HL-60 (cell line): ENCODE measurements around the gene TEDC1.

Source experiments
- DNase-seq, 2 experiments: peaks; one replicate each; pipeline ENCODE4 v3.0.0-alpha.2; 2010 to 2020; ENCODE audit warnings: low read depth in 1 of 2, low spot score in 1 of 2
- H3K27ac ChIP-seq: fragments of 250-450 bp; sonication (Bioruptor Pico); replicated peaks from 2 replicates; pipeline ENCODE4 v1.5.1; 2020; ENCODE audit warnings: mild to moderate bottlenecking, moderate library complexity
- H3K27me3 ChIP-seq: fragments of 250-450 bp; sonication (Bioruptor Pico); 2 replicates; pipeline ENCODE4 v1.5.1; 2021; ENCODE audit warnings: mild to moderate bottlenecking, moderate library complexity; ENCODE audit not compliant: insufficient read depth, poor library complexity, severe bottlenecking
- H3K4me3 ChIP-seq: replicated peaks from 2 replicates; pipeline ENCODE4 v1.5.1; 2011; ENCODE audit warnings: mild to moderate bottlenecking, control low read depth, low read length; ENCODE audit not compliant: insufficient read depth
- CTCF ChIP-seq: IDR thresholded peaks from one replicate; pipeline ENCODE4 v1.5.1; 2011; ENCODE audit warnings: low read length, control low read depth, inconsistent platforms; ENCODE audit not compliant: insufficient read depth
- GABPA ChIP-seq: IDR thresholded peaks from 2 replicates; pipeline ENCODE4 v1.6.1; 2012; ENCODE audit warnings: low read depth
- POLR2AphosphoS5 ChIP-seq: IDR thresholded peaks from 2 replicates; pipeline ENCODE4 v1.6.1; 2012; ENCODE audit warnings: low read depth
- REST ChIP-seq: IDR thresholded peaks from 2 replicates; pipeline ENCODE4 v1.6.1; 2012; ENCODE audit warnings: low read depth; ENCODE audit not compliant: insufficient replicate concordance
- SPI1 ChIP-seq: IDR thresholded peaks from 2 replicates; pipeline ENCODE4 v1.6.1; 2012; ENCODE audit warnings: low read depth, mild to moderate bottlenecking, borderline replicate concordance

TEDC1 gene

GRCh38 chr14:105508601-105509000 is 17.6 kb downstream of the TEDC1 start:
- Histone ChIP-seq H3K4me3 (no peak overlapping the region), H3K27ac (no peak overlapping the region), H3K27me3 (peaks cover 2% of the 10 kb centered on the region)
- no peak for DNase-seq
- TF ChIP-seq GABPA = no peak
- no peak for TF ChIP-seq REST

- no peak overlapping the region for H3K4me3 ChIP-seq
- TF ChIP-seq SPI1 (no peak), POLR2AphosphoS5 (no peak), REST (no peak), GABPA (no peak), CTCF (no peak)
- no peaks in the 10 kb centered on the region for H3K27me3 ChIP-seq
- no peak for DNase-seq
- H3K27ac ChIP-seq = no peak overlapping the region
These were observed 26.1 kb downstream of the TEDC1 start for GRCh38 chr14:105517096-105517495.

GRCh38 chr14:105519946-105520698 is 29.1 kb downstream of the TEDC1 start:
- Histone ChIP-seq H3K27me3 (peaks cover 3% of the 10 kb centered on the region), H3K27ac (no peak overlapping the region), H3K4me3 (no peak overlapping the region)
- TF ChIP-seq GABPA (no peak), REST (no peak), CTCF (no peak), POLR2AphosphoS5 (no peak), SPI1 (no peak)
- DNase-seq = no peak
